MG63 (cell line): Measurements from ENCODE around the gene BOK. TPM values are rescaled to one million over a fixed set of nuclear protein-coding genes. Genes with fewer than 3 reads are reported as not detected.

Experiments used
- DNase-seq: peaks from one replicate; pipeline ENCODE4 v3.0.0-alpha.2; 2020
- H3K27me3 ChIP-seq: fragments of 250-450 bp; sonication (Bioruptor Pico); 2 replicates; pipeline ENCODE4 v1.5.1; 2020; ENCODE audit warnings: mild to moderate bottlenecking, moderate library complexity
- H3K36me3 ChIP-seq: fragments of 250-450 bp; sonication (Bioruptor Pico); 2 replicates; pipeline ENCODE4 v1.5.1; 2020; ENCODE audit warnings: mild to moderate bottlenecking, moderate library complexity
- H3K4me3 ChIP-seq: fragments of 250-450 bp; sonication (Bioruptor Pico); 2 replicates; pipeline ENCODE4 v1.5.1; 2020; ENCODE audit warnings: mild to moderate bottlenecking, moderate library complexity
- H3K9me3 ChIP-seq: fragments of 250-450 bp; sonication (Bioruptor Pico); 2 replicates; pipeline ENCODE4 v1.5.1; 2020; ENCODE audit warnings: mild to moderate bottlenecking, moderate library complexity
- total RNA-seq: library from RNA; depleted of rRNA; stranded (reverse); fragments of >200 nt; shearing (Covaris generic); gene quantifications from 2 replicates; pipeline ENCODE4 v1.2.3, GENCODE V29; 2014; ENCODE audit warnings: low replicate concordance

The BOK gene
- total RNA-seq, 1 experiment from 2014 or later = 1.6 TPM

- Histone ChIP-seq H3K9me3 (no peaks in the 10 kb centered on the region), H3K36me3 (no peaks in the 10 kb centered on the region), H3K4me3 (no peak overlapping the region), H3K27me3 (no peaks in the 10 kb centered on the region)
- no peak for DNase-seq
These were observed 24.3 kb upstream of the BOK start for GRCh38 chr2:241534293-241534692.

GRCh38 chr2:241534701-241535375 is 23.7 kb upstream of the BOK start:
- Histone ChIP-seq H3K27me3 (no peaks in the 10 kb centered on the region), H3K9me3 (no peaks in the 10 kb centered on the region), H3K36me3 (no peaks in the 10 kb centered on the region), H3K4me3 (no peak overlapping the region)
- no peak for DNase-seq

- Histone ChIP-seq H3K27me3 (no peaks in the 10 kb centered on the region), H3K9me3 (no peaks in the 10 kb centered on the region), H3K36me3 (no peaks in the 10 kb centered on the region), H3K4me3 (no peak overlapping the region)
- DNase-seq = no peak
These were observed 22.5 kb upstream of the BOK start for GRCh38 chr2:241535871-241536655.

GRCh38 chr2:241538838-241539615 is 19.5 kb upstream of the BOK start:
- Histone ChIP-seq H3K9me3 (no peaks in the 10 kb centered on the region), H3K36me3 (no peaks in the 10 kb centered on the region), H3K4me3 (no peak overlapping the region), H3K27me3 (0 out of 2 replicates have a peak, but pooled peaks cover 3% of the 10 kb centered on the region)
- DNase-seq = no peak

GRCh38 chr2:241539616-241540374 is 18.8 kb upstream of the BOK start:
- no peak for DNase-seq
- Histone ChIP-seq H3K9me3 (no peaks in the 10 kb centered on the region), H3K27me3 (0 out of 2 replicates have a peak, but pooled peaks cover 3% of the 10 kb centered on the region), H3K36me3 (no peaks in the 10 kb centered on the region), H3K4me3 (no peak overlapping the region)

- DNase-seq = no peak
- H3K9me3 ChIP-seq = no peaks in the 10 kb centered on the region
- 0 out of 2 replicates have a peak, but pooled peaks cover 3% of the 10 kb centered on the region for H3K27me3 ChIP-seq
- no peaks in the 10 kb centered on the region for H3K36me3 ChIP-seq
- no peak overlapping the region for H3K4me3 ChIP-seq
These were observed 18.2 kb upstream of the BOK start for GRCh38 chr2:241540401-241540770.

GRCh38 chr2:241540771-241541561 is 17.6 kb upstream of the BOK start:
- H3K36me3 ChIP-seq = no peaks in the 10 kb centered on the region
- no peaks in the 10 kb centered on the region for H3K9me3 ChIP-seq
- H3K27me3 ChIP-seq = 0 out of 2 replicates have a peak, but pooled peaks cover 3% of the 10 kb centered on the region
- DNase-seq = no peak
- no peak overlapping the region for H3K4me3 ChIP-seq

- 0 out of 2 replicates have a peak, but pooled peaks cover 3% of the 10 kb centered on the region for H3K27me3 ChIP-seq
- H3K9me3 ChIP-seq = no peaks in the 10 kb centered on the region
- H3K36me3 ChIP-seq = no peaks in the 10 kb centered on the region
- DNase-seq = no peak
- no peak overlapping the region for H3K4me3 ChIP-seq
These were observed 16.8 kb upstream of the BOK start for GRCh38 chr2:241541564-241542277.

GRCh38 chr2:241542278-241542605 is 16.3 kb upstream of the BOK start:
- no peak for DNase-seq

GRCh38 chr2:241545106-241545505 is 13.4 kb upstream of the BOK start:
- H3K27me3 ChIP-seq = 0 out of 2 replicates have a peak, but pooled peaks cover 3% of the 10 kb centered on the region
- no peaks in the 10 kb centered on the region for H3K36me3 ChIP-seq
- no peak overlapping the region for H3K4me3 ChIP-seq
- DNase-seq = no peak
- no peaks in the 10 kb centered on the region for H3K9me3 ChIP-seq

More at GRCh38 chr2:241542278-241542605, 16.3 kb upstream of the BOK start:
- no peak overlapping the region for H3K4me3 ChIP-seq
- no peaks in the 10 kb centered on the region for H3K36me3 ChIP-seq
- no peaks in the 10 kb centered on the region for H3K9me3 ChIP-seq
- H3K27me3 ChIP-seq = 0 out of 2 replicates have a peak, but pooled peaks cover 3% of the 10 kb centered on the region

- no peak overlapping the region for H3K4me3 ChIP-seq
- no peaks in the 10 kb centered on the region for H3K9me3 ChIP-seq
- H3K36me3 ChIP-seq = no peaks in the 10 kb centered on the region
- 0 out of 2 replicates have a peak, but pooled peaks cover 3% of the 10 kb centered on the region for H3K27me3 ChIP-seq
- no peak for DNase-seq
These were observed 12.7 kb upstream of the BOK start for GRCh38 chr2:241545523-241546473.

GRCh38 chr2:241546771-241547498 is 11.6 kb upstream of the BOK start:
- 0 out of 2 replicates have a peak, but pooled peaks cover under 1% of the 10 kb centered on the region for H3K27me3 ChIP-seq
- no peaks in the 10 kb centered on the region for H3K9me3 ChIP-seq
- peak; percentile 59 for DNase-seq
- no peaks in the 10 kb centered on the region for H3K36me3 ChIP-seq
- no peak overlapping the region for H3K4me3 ChIP-seq

- H3K9me3 ChIP-seq = no peaks in the 10 kb centered on the region
- H3K36me3 ChIP-seq = no peaks in the 10 kb centered on the region
- no peak overlapping the region for H3K4me3 ChIP-seq
- DNase-seq = no peak
- H3K27me3 ChIP-seq = no peaks in the 10 kb centered on the region
These were observed 10.6 kb upstream of the BOK start for GRCh38 chr2:241547781-241548450.
